Measurements from ENCODE around the gene POLR2I. TPM values are rescaled to one million over a fixed set of nuclear protein-coding genes. Genes with fewer than 3 reads are reported as not detected.

POLR2I gene
- total RNA-seq, 1 donor from 2014 or later, result 88.5 TPM

DNA sequence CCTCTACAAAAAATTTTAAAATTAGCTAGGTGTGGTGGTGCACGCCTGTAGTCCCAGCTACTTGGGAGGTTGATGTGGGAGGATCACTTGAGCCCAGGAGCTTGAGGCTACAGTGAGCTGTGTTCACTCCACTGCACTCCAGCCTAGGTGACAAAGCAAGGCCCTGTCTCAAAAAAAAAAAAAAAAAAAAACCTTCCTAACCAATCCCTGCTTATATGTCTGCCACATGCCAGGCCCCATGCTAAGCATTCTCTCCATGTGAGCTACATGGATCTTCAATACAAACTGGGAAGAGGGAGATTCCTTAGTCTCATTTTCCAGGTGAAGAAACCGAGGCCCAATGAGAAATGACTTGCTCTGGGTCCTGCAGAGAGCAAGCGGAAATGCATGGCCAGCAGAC is 6.0 kb downstream of the POLR2I start:
- no peak for DNase-seq (ENCODE audit: low read depth)
- TF ChIP-seq, protein P1, sequence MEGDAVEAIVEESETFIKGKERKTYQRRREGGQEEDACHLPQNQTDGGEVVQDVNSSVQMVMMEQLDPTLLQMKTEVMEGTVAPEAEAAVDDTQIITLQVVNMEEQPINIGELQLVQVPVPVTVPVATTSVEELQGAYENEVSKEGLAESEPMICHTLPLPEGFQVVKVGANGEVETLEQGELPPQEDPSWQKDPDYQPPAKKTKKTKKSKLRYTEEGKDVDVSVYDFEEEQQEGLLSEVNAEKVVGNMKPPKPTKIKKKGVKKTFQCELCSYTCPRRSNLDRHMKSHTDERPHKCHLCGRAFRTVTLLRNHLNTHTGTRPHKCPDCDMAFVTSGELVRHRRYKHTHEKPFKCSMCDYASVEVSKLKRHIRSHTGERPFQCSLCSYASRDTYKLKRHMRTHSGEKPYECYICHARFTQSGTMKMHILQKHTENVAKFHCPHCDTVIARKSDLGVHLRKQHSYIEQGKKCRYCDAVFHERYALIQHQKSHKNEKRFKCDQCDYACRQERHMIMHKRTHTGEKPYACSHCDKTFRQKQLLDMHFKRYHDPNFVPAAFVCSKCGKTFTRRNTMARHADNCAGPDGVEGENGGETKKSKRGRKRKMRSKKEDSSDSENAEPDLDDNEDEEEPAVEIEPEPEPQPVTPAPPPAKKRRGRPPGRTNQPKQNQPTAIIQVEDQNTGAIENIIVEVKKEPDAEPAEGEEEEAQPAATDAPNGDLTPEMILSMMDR (conservative IDR thresholded peaks at IDR 0.05; ENCODE audit: low read depth, low read length), result no peak
- H3K4me3 ChIP-seq (ENCODE audit: low read depth, low read length), result no peak overlapping the region

DNA sequence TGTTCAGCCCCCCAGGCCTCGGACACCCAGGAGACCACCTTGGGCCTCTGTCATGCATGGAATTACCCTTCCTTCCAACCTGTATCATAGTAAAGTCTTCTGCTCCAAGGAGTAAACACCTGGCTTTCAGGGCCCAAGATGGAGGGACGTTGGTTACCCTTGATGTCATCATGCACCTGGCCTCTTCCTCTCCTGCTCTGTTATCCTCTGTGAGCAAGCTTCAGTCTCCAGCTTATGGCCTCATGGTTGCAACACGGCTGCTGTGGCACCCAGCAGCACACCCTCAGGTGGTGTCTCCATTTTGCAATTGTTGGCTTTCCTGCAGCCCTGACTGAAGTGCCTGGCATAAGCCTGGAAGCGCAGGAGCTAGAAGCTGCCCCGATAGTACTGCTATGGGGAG is 7.7 kb downstream of the POLR2I start:
- TF ChIP-seq, protein P1 (conservative IDR thresholded peaks at IDR 0.05; ENCODE audit: low read depth, low read length), result no peak
- H3K4me3 ChIP-seq (ENCODE audit: low read depth, low read length), result no peak overlapping the region
- DNase-seq (ENCODE audit: low read depth), result no peak

DNA sequence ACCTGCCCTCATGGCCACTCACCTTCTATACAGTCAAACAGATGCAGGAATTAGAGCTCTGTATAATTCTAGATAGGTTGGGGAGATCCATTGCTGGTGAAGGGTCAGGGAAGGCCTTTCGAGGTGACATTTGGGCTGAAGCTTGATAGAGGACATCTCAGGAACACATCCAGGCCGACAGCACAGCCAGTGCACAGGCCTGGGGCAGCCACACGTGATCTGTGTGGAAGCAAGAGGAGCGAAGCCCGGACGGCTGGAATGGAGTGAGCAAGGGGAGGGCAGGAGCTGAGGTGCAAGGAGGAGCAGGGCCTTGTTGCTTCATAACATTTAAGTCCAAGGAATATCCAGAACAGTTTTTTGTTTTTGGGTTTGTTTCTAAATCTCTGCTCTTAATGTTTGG is 8.2 kb downstream of the POLR2I start:
- no peak for DNase-seq (ENCODE audit: low read depth)
- H3K4me3 ChIP-seq (ENCODE audit: low read depth, low read length), result no peak overlapping the region
- TF ChIP-seq, protein P1 (conservative IDR thresholded peaks at IDR 0.05; ENCODE audit: low read depth, low read length), result no peak

DNA sequence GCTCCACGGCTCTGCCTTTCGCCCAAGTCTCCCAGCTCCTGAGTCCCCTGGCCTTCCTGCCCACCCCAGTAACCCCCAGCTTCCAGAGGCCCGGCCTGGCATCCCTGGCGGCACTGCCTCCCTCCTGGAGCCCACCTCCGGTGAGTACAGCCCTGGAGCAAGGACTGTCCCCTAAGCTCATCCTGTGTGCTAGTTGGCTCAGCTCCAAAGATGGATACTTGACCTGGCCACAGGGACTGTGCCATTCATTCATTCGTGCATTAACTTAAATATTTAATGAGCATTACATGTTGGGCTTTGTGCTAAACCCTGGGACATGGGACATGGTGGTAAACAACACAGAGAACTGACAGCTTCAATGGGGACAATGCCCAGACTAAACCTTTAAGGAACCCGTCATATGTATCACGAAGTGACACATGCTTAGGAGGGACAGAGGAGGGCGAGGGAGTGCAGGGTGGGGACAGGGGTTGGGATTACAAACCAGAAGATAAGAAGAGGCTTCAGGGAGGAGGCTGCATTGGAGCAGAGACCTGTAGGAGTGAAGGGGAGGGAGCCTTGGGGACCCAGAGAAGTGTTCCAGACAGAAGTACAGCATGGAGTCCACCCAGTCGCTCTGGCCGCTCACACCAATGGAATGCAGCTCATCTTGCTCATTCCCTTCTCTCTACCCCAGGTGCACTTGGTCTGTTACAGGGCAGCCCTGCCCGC is 10.7 kb downstream of the POLR2I start:
- TF ChIP-seq, protein P1 (conservative IDR thresholded peaks at IDR 0.05; ENCODE audit: low read depth, low read length), result no peak
- no peak for DNase-seq (ENCODE audit: low read depth)
- H3K4me3 ChIP-seq (ENCODE audit: low read depth, low read length), result no peak overlapping the region

DNA sequence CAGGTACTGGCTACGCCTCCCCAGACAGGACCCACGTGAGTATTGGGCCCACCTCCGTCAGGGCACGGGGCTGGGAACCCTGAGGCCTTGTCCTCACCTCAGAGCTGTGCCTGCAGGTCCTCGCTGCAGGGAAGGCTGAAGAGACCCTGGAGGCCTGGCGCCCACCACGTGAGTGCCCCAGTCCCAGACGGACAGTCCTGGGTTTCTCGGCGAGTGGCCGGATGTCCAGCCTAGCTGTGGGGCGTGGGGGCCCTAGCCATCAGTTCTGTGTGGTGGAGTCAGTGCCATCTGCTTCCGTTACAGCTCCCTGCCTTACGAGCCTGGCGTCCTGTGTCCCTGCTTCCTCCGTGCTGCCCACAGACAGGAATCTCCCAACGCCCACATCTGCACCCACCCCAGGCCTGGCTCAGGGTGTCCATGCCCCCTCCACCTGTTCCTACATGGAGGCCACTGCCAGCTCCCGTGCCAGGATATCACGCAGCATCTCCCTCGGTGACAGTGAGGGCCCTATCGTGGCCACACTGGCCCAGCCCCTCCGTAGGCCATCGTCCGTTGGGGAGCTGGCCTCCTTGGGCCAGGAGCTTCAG is 11.5 kb downstream of the POLR2I start:
- TF ChIP-seq, protein P1 (conservative IDR thresholded peaks at IDR 0.05; ENCODE audit: low read depth, low read length), result no peak
- H3K4me3 ChIP-seq (ENCODE audit: low read depth, low read length), result no peak overlapping the region
- DNase-seq (ENCODE audit: low read depth), result no peak

DNA sequence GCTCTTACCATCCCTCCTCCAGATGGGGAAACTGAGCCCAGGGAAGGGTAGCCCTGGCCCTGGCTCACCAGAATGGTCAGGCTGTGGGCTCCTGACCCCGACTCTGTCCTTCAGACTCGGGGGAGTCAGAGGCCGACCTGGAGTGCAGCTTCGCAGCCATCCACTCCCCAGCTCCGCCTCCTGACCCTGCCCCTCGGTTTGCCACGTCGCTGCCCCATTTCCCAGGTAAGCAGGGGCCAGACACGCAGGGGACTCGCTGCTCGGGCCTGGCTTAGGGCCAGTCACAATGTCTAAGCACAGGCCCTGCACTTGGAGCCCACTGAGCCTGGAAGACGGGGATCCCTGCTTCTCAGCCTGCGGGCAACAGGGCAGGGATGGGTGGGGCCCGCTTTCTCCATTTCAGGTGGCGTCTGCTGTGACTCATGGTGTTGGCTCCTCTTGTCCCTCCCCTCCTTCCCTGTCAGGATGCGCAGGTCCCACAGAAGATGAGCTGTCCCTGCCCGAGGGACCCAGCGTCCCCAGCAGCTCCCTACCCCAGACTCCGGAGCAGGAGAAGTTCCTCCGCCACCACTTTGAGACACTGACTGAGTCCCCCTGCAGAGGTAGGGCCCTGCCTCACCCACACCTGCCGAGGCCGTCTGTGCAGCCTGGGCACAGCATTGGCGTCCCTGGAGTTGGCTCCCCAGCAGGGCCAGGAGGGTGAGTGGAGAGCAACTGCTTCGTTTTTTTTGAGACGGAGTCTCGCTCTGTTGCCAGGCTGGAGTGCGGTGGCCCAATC is 12.9 kb downstream of the POLR2I start:
- TF ChIP-seq, protein P1 (conservative IDR thresholded peaks at IDR 0.05; ENCODE audit: low read depth, low read length), result no peak
- no peak for DNase-seq (ENCODE audit: low read depth)
- H3K4me3 ChIP-seq (ENCODE audit: low read depth, low read length), result no peak overlapping the region
